CD4-positive, alpha-beta memory T cell (primary cell): Measurements from ENCODE around the gene THSD4. TPM values are rescaled to one million over a fixed set of nuclear protein-coding genes. Genes with fewer than 3 reads are reported as not detected.

Source experiments
- CTCF ChIA-PET: fragments of 350-600 bp; sonication (Branson Sonifier 250); formaldehyde crosslinking; loops from one replicate; lab custom pipeline; 2021; ENCODE audit warnings: inconsistent platforms; ENCODE audit not compliant: partially characterized antibody; lab: Charles Lee
- POLR2A ChIA-PET: fragments of 350-600 bp; sonication (Branson Sonifier 250); formaldehyde crosslinking; loops from one replicate; lab custom pipeline; 2021; ENCODE audit not compliant: partially characterized antibody; lab: Charles Lee
- DNase-seq, 5 donors: peaks; one replicate each; pipeline versions ENCODE4 v3.0.0 to v3.0.0-alpha.2; 2020 to 2022; ENCODE audit warnings: mixed read lengths in 1 of 5
- H3K27ac ChIP-seq: one replicate; pipeline ENCODE4 v1.7.0; 2013; ENCODE audit warnings: low read depth, low read length
- H3K27me3 ChIP-seq: 2 replicates; pipeline ENCODE4 v1.7.0; 2013; ENCODE audit warnings: mild to moderate bottlenecking, low read length, moderate library complexity; ENCODE audit not compliant: insufficient read depth
- H3K36me3 ChIP-seq: 2 replicates; pipeline ENCODE4 v1.7.0; 2013; ENCODE audit warnings: mild to moderate bottlenecking, low read length, moderate library complexity; ENCODE audit not compliant: insufficient read depth
- H3K4me1 ChIP-seq: 2 replicates; pipeline ENCODE4 v1.7.0; 2013; ENCODE audit warnings: mild to moderate bottlenecking, low read length, moderate library complexity; ENCODE audit not compliant: insufficient read depth
- H3K4me3 ChIP-seq, 2 donors: one replicate each; pipeline ENCODE4 v1.7.0; 2013; ENCODE audit warnings: low read length in 2 of 2, mild to moderate bottlenecking in 1 of 2
- H3K9me3 ChIP-seq, 2 donors: one replicate each; pipeline ENCODE4 v1.7.0; 2013; ENCODE audit warnings: low read length in 2 of 2, control low read depth in 1 of 2; ENCODE audit not compliant: control insufficient read depth in 1 of 2
- H3K27ac Mint-ChIP-seq, 7 donors: one replicate each; pipeline ENCODE4 v1.8.0; 2020 to 2021; ENCODE audit warnings: mixed read lengths in 7 of 7, mild to moderate bottlenecking in 6 of 7, inconsistent platforms in 3 of 7, moderate library complexity in 3 of 7
- H3K27me3 Mint-ChIP-seq, 2 donors: one replicate each; pipeline ENCODE4 v1.8.0; 2020 to 2021; ENCODE audit warnings: mixed read lengths in 2 of 2
- H3K36me3 Mint-ChIP-seq, 2 donors: one replicate each; pipeline ENCODE4 v1.8.0; 2020 to 2021; ENCODE audit warnings: mixed read lengths in 2 of 2, inconsistent platforms in 1 of 2, mild to moderate bottlenecking in 1 of 2
- H3K4me1 Mint-ChIP-seq, 4 donors: one replicate each; pipeline ENCODE4 v1.8.0; 2020 to 2021; ENCODE audit warnings: mixed read lengths in 4 of 4, mild to moderate bottlenecking in 1 of 4
- H3K4me3 Mint-ChIP-seq, 8 donors: one replicate each; pipeline ENCODE4 v1.8.0; 2020 to 2021; ENCODE audit warnings: mixed read lengths in 8 of 8, mild to moderate bottlenecking in 7 of 8, moderate library complexity in 6 of 8, inconsistent platforms in 3 of 8
- H3K9me3 Mint-ChIP-seq, 8 donors: one replicate each; pipeline ENCODE4 v1.8.0; 2020 to 2021; ENCODE audit warnings: mixed read lengths in 8 of 8, mild to moderate bottlenecking in 5 of 8, inconsistent platforms in 3 of 8, moderate library complexity in 1 of 8
- intact Hi-C: fragments of 100-400 bp; cut with micrococcal nuclease; formaldehyde crosslinking; loops from one replicate; pipeline ENCODE4 v1.15.1; 2023
- polyA plus RNA-seq, 2 donors: library from polyadenylated mRNA; unstranded; fragments of 300-500 nt; fragmentation: Illumina TruSeq; gene quantifications; one replicate each; pipeline ENCODE4 v1.2.3, GENCODE V29; 2021
- total RNA-seq, 2 experiments: library from RNA; stranded (reverse); gene quantifications; one replicate each; pipeline ENCODE4 v1.2.3, GENCODE V29; 2021

The THSD4 gene
- total and polyA plus RNA-seq, 4 experiments from 2014 or later = not detected

- Histone ChIP-seq H3K4me3 (no peak overlapping the region), H3K36me3 (no peaks in the 10 kb centered on the region), H3K27ac (no peak overlapping the region), H3K9me3 (no peaks in the 10 kb centered on the region), H3K27me3 (no peaks in the 10 kb centered on the region), H3K4me1 (no peaks in the 10 kb centered on the region)
- ChIA-PET POLR2A (no interaction called here), CTCF (no interaction called here)
- H3K27me3 Mint-ChIP-seq = peaks cover 8 to 25% of the 10 kb centered on the region in 2 donors
- no peak for DNase-seq
- H3K9me3 Mint-ChIP-seq = peaks cover 0 to 4% (median 0%) of the 10 kb centered on the region in 8 donors
- H3K36me3 Mint-ChIP-seq = no peaks in the 10 kb centered on the region
- no peak overlapping the region for H3K4me3 Mint-ChIP-seq
- no peak overlapping the region for H3K27ac Mint-ChIP-seq
- intact Hi-C loops = no loop called here
- H3K4me1 Mint-ChIP-seq = no peaks in the 10 kb centered on the region
These were observed 515.2 kb downstream of the THSD4 start for GRCh38 chr15:71630475-71630809.

- Histone ChIP-seq H3K4me1 (no peaks in the 10 kb centered on the region), H3K4me3 (no peak overlapping the region), H3K27ac (no peak overlapping the region), H3K36me3 (no peaks in the 10 kb centered on the region), H3K9me3 (no peaks in the 10 kb centered on the region), H3K27me3 (no peaks in the 10 kb centered on the region)
- Mint-ChIP-seq H3K4me3 (no peak overlapping the region), H3K27me3 (peaks cover 9 to 31% of the 10 kb centered on the region in 2 donors), H3K27ac (no peak overlapping the region), H3K4me1 (no peaks in the 10 kb centered on the region), H3K36me3 (no peaks in the 10 kb centered on the region), H3K9me3 (peaks cover 0 to 4% (median 0%) of the 10 kb centered on the region in 8 donors)
- POLR2A ChIA-PET = no interaction called here
- DNase-seq = no peak
- intact Hi-C loops = no loop called here
- CTCF ChIA-PET = no interaction called here
These were observed 517.4 kb downstream of the THSD4 start for GRCh38 chr15:71632576-71633195.

GRCh38 chr15:71634820-71635560, 519.7 kb downstream of the THSD4 start:
- H3K36me3 Mint-ChIP-seq = no peaks in the 10 kb centered on the region
- no peak overlapping the region for H3K4me3 ChIP-seq
- H3K36me3 ChIP-seq = no peaks in the 10 kb centered on the region
- intact Hi-C loops = no loop called here
- no peak overlapping the region for H3K4me3 Mint-ChIP-seq
- ChIA-PET CTCF (no interaction called here), POLR2A (no interaction called here)
- no peaks in the 10 kb centered on the region for H3K27me3 ChIP-seq
- no peak for DNase-seq
- H3K9me3 ChIP-seq = no peaks in the 10 kb centered on the region
- peaks cover 0 to 4% (median 0%) of the 10 kb centered on the region in 8 donors for H3K9me3 Mint-ChIP-seq
- H3K4me1 ChIP-seq = no peaks in the 10 kb centered on the region
- H3K27ac Mint-ChIP-seq = no peak overlapping the region
- peaks cover 8 to 29% of the 10 kb centered on the region in 2 donors for H3K27me3 Mint-ChIP-seq
- H3K27ac ChIP-seq = no peak overlapping the region
- no peaks in the 10 kb centered on the region for H3K4me1 Mint-ChIP-seq

- Histone ChIP-seq H3K4me1 (no peaks in the 10 kb centered on the region), H3K9me3 (no peaks in the 10 kb centered on the region), H3K4me3 (no peak overlapping the region), H3K36me3 (no peaks in the 10 kb centered on the region), H3K27ac (no peak overlapping the region), H3K27me3 (no peaks in the 10 kb centered on the region)
- H3K27ac Mint-ChIP-seq = no peak overlapping the region
- no peaks in the 10 kb centered on the region for H3K4me1 Mint-ChIP-seq
- H3K9me3 Mint-ChIP-seq = peaks cover 0 to 4% (median 0%) of the 10 kb centered on the region in 8 donors
- no peaks in the 10 kb centered on the region for H3K36me3 Mint-ChIP-seq
- H3K27me3 Mint-ChIP-seq = peaks cover 8 to 29% of the 10 kb centered on the region in 2 donors
- H3K4me3 Mint-ChIP-seq = no peak overlapping the region
- CTCF ChIA-PET = no interaction called here
- POLR2A ChIA-PET = no interaction called here
- DNase-seq = no peak
- intact Hi-C loops = no loop called here
These were observed 520.5 kb downstream of the THSD4 start for GRCh38 chr15:71635735-71636134.

- intact Hi-C loops = no loop called here
- H3K27me3 Mint-ChIP-seq = peaks cover 8 to 26% of the 10 kb centered on the region in 2 donors
- CTCF ChIA-PET = no interaction called here
These were observed 523.6 kb downstream of the THSD4 start for GRCh38 chr15:71638876-71639275.

GRCh38 chr15:71639471-71639870, 524.2 kb downstream of the THSD4 start:
- intact Hi-C loops = no loop called here
- Histone ChIP-seq H3K4me1 (no peaks in the 10 kb centered on the region), H3K27me3 (no peaks in the 10 kb centered on the region), H3K27ac (no peak overlapping the region), H3K9me3 (no peaks in the 10 kb centered on the region), H3K4me3 (no peak overlapping the region), H3K36me3 (no peaks in the 10 kb centered on the region)
- no peak for DNase-seq
- POLR2A ChIA-PET = no interaction called here
- Mint-ChIP-seq H3K4me3 (no peak overlapping the region), H3K27ac (no peak overlapping the region), H3K4me1 (no peaks in the 10 kb centered on the region), H3K27me3 (peaks cover 7 to 22% of the 10 kb centered on the region in 2 donors), H3K36me3 (no peaks in the 10 kb centered on the region), H3K9me3 (peaks cover 0 to 2% (median 0%) of the 10 kb centered on the region in 8 donors)
- CTCF ChIA-PET = no interaction called here

More at GRCh38 chr15:71638876-71639275, 523.6 kb downstream of the THSD4 start:
- Mint-ChIP-seq H3K9me3 (peaks cover 0 to 4% (median 0%) of the 10 kb centered on the region in 8 donors), H3K4me1 (no peaks in the 10 kb centered on the region), H3K36me3 (no peaks in the 10 kb centered on the region), H3K27ac (no peak overlapping the region), H3K4me3 (no peak overlapping the region)
- H3K4me3 ChIP-seq = no peak overlapping the region
- no peaks in the 10 kb centered on the region for H3K27me3 ChIP-seq
- no peak overlapping the region for H3K27ac ChIP-seq
- H3K4me1 ChIP-seq = no peaks in the 10 kb centered on the region
- no peaks in the 10 kb centered on the region for H3K9me3 ChIP-seq
- no peaks in the 10 kb centered on the region for H3K36me3 ChIP-seq
- POLR2A ChIA-PET = no interaction called here
- DNase-seq = no peak

- Mint-ChIP-seq H3K36me3 (no peaks in the 10 kb centered on the region), H3K4me3 (no peak overlapping the region), H3K27me3 (peaks cover 5 to 9% of the 10 kb centered on the region in 2 donors), H3K27ac (no peak overlapping the region), H3K4me1 (no peaks in the 10 kb centered on the region), H3K9me3 (peaks cover 0 to 11% (median 4%) of the 10 kb centered on the region in 8 donors)
- Histone ChIP-seq H3K36me3 (no peaks in the 10 kb centered on the region), H3K27ac (no peak overlapping the region), H3K9me3 (no peaks in the 10 kb centered on the region), H3K27me3 (no peaks in the 10 kb centered on the region), H3K4me3 (no peak overlapping the region), H3K4me1 (no peaks in the 10 kb centered on the region)
- no peak for DNase-seq
- POLR2A ChIA-PET = no interaction called here
- intact Hi-C loops = no loop called here
- CTCF ChIA-PET = no interaction called here
These were observed 528.6 kb downstream of the THSD4 start for GRCh38 chr15:71643918-71644317.
